K562 (cell line): Measurements from ENCODE around the gene SLC20A1. TPM values are rescaled to one million over a fixed set of nuclear protein-coding genes. Genes with fewer than 3 reads are reported as not detected.

Source experiments
- DEAF1 ChIP-seq: fragments of 450-650 bp; formaldehyde crosslinking; IDR thresholded peaks from 2 replicates; pipeline ENCODE4 v1.4.0; 2020; ENCODE audit warnings: mild to moderate bottlenecking, moderate library complexity
- MXI1 ChIP-seq: IDR thresholded peaks from 2 replicates; pipeline ENCODE4 v1.6.1; 2011; ENCODE audit warnings: low read depth, mild to moderate bottlenecking, improper control_type of control experiment, low read length
- RBFOX2 ChIP-seq: fragments of 200-400 bp; formaldehyde crosslinking; IDR thresholded peaks from 2 replicates; pipeline ENCODE4 v1.6.1; 2017; ENCODE audit warnings: low read depth, mild to moderate bottlenecking, low read length, moderate library complexity
- RREB1 ChIP-seq: fragments of 250-450 bp; sonication (Bioruptor Pico); IDR thresholded peaks from 2 replicates; pipeline ENCODE4 v1.4.0; 2020
- SMAD4 ChIP-seq: fragments of 250-450 bp; sonication (Bioruptor Pico); conservative IDR thresholded peaks from 2 replicates; pipeline ENCODE4 v1.8.0; 2021; ENCODE audit warnings: inconsistent platforms, mild to moderate bottlenecking, moderate library complexity
- TFE3 ChIP-seq: fragments of 450-650 bp; formaldehyde crosslinking; IDR thresholded peaks from 2 replicates; pipeline ENCODE4 v1.4.0; 2020; ENCODE audit warnings: mild to moderate bottlenecking, mixed read lengths
- THRAP3 ChIP-seq: fragments of 450-650 bp; IDR thresholded peaks from 2 replicates; pipeline ENCODE4 v1.6.1; 2016; ENCODE audit warnings: mild to moderate bottlenecking, inconsistent platforms, borderline replicate concordance
- ZNF24 ChIP-seq: fragments of 450-650 bp; IDR thresholded peaks from 2 replicates; pipeline ENCODE4 v1.6.1; 2016
- ZNF282 ChIP-seq: sonication (generic); formaldehyde crosslinking; IDR thresholded peaks from 2 replicates; pipeline ENCODE4 v1.8.1; 2023; ENCODE audit warnings: missing genetic modification reagents
- polyA plus RNA-seq, 8 experiments: library from polyadenylated mRNA; depleted of rRNA in 4 of 8; stranded (reverse) in 5 of 8; unstranded in 3 of 8; fragments of >200 nt; fragmentation: Nextera tagmentation in 2 of 8; fragmentation: Illumina TruSeq in 1 of 8; extraction: Ambion mirVana in 2 of 8; extraction: Trizol in 1 of 8; gene quantifications; 2 replicates each; pipeline versions ENCODE4 v1.2.1 to v1.2.3, GENCODE V29; 2011 to 2014; ENCODE audit warnings: inconsistent platforms in 1 of 8, missing spikeins in 1 of 8
- total RNA-seq, 7 experiments: library from RNA; depleted of rRNA in 6 of 7; stranded (reverse); fragments of >200 nt in 6 of 7; fragmentation: Illumina TruSeq in 2 of 7; extraction: Trizol in 2 of 7; gene quantifications; 2 replicates each; pipeline versions ENCODE4 v1.2.1 to v1.2.3, GENCODE V29; 2011 to 2021; ENCODE audit warnings: low replicate concordance in 1 of 7

The SLC20A1 gene
- total and polyA plus RNA-seq, 9 of the 15 experiments (the other 6 are each of a cell fraction or from before 2014, with no cell fraction given), result 53.8 to 150 (median 74.7) TPM

- TF ChIP-seq TFE3 (CRISPR knock-in tag) (no peak; the same call in 1 of the 2 replicates), RBFOX2 (no peak), ZNF24 (no peak; the same call in 1 of the 2 replicates), MXI1 (no peak), DEAF1 (CRISPR knock-in tag) (0 out of 2 replicates have a peak, but pooled peaks have one; percentile 8), RREB1 (CRISPR knock-in tag) (no peak), SMAD4 (CRISPR knock-in tag) (peak; percentile 87), THRAP3 (no peak), ZNF282 (CRISPR knock-in tag) (no peak)
Observed at GRCh38 chr2:112683550-112684414, 38.0 kb downstream of the SLC20A1 start (continued).
